T-helper 2 cell treated with Interferon-gamma antibody and Interleukin-4, amounts not matched to agents 5 μg/mL and 100 μg/mL, for 36 hours (primary cell): ENCODE measurements around the gene ETNK2.
A peak's percentile ranks its signal among the peaks of the same experiment; 100 is the strongest.

Source experiments
- DNase-seq: peaks from one replicate; pipeline ENCODE4 v3.0.0; 2021; ENCODE audit warnings: low spot score
- H3K27ac Mint-ChIP-seq: one replicate; pipeline ENCODE4 v1.8.0; 2021; ENCODE audit warnings: mild to moderate bottlenecking, mixed read lengths
- H3K27me3 Mint-ChIP-seq: one replicate; pipeline ENCODE4 v1.8.0; 2021; ENCODE audit warnings: low read depth, mixed read lengths
- H3K36me3 Mint-ChIP-seq: one replicate; pipeline ENCODE4 v1.8.0; 2021; ENCODE audit warnings: low read depth, mixed read lengths
- H3K4me1 Mint-ChIP-seq: one replicate; pipeline ENCODE4 v1.8.0; 2021; ENCODE audit warnings: low read depth, mixed read lengths
- H3K4me3 Mint-ChIP-seq: one replicate; pipeline ENCODE4 v1.8.0; 2022; ENCODE audit warnings: mild to moderate bottlenecking, moderate library complexity, mixed read lengths
- H3K9me3 Mint-ChIP-seq: one replicate; pipeline ENCODE4 v1.8.0; 2021; ENCODE audit warnings: mixed read lengths

ETNK2 gene

GRCh38 chr1:204130178-204130577, 21.7 kb downstream of the ETNK2 start:
- Mint-ChIP-seq H3K27ac (no peak overlapping the region), H3K36me3 (no peaks in the 10 kb centered on the region), H3K4me3 (no peak overlapping the region), H3K27me3 (no peaks in the 10 kb centered on the region), H3K9me3 (no peaks in the 10 kb centered on the region), H3K4me1 (peaks cover 7% of the 10 kb centered on the region)
- no peak for DNase-seq

GRCh38 chr1:204128964-204129896, 22.6 kb downstream of the ETNK2 start:
- Mint-ChIP-seq H3K36me3 (no peaks in the 10 kb centered on the region), H3K4me1 (peaks cover 7% of the 10 kb centered on the region), H3K27ac (no peak overlapping the region), H3K27me3 (no peaks in the 10 kb centered on the region), H3K4me3 (peak overlapping the region; percentile 45), H3K9me3 (no peaks in the 10 kb centered on the region)
- peak; percentile 48 for DNase-seq

GRCh38 chr1:204128464-204128963, 23.3 kb downstream of the ETNK2 start:
- Mint-ChIP-seq H3K4me3 (peak overlapping the region; percentile 38), H3K27ac (no peak overlapping the region), H3K4me1 (peaks cover 7% of the 10 kb centered on the region), H3K27me3 (no peaks in the 10 kb centered on the region), H3K9me3 (no peaks in the 10 kb centered on the region), H3K36me3 (no peaks in the 10 kb centered on the region)
- DNase-seq: no peak

DNA sequence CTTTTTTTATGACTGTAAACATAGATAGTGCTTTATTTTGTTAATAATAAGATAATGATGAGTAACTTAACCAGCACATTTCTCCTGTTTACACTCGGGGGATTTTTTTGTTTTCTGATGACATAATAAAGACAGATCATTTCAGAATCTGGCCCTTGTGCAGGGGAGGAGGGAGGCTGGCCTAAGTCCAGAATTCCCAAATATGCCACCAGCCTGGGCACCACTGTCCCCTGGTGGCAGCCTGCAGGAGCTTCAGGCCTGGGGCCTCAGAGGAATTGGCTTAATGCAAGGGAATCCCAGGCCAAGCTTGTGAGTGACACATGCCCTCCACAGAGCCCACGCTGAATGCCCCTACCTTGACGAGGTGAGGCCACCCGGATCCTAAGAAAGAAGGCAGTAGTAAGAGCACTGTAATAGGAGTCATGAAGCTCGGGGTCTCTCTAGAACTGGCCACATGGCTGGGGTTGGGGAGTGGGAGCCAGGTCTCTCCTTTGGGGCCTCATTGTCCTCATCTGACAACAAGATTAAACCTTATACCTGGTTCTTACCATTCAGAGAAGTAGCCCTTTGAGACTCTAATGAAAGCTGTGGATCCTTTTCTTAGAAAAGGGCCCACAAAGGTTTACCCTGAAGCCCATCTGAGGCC, 24.1 kb downstream of the ETNK2 start:
- DNase-seq: no peak
- no peak overlapping the region for H3K4me3 Mint-ChIP-seq
- H3K36me3 Mint-ChIP-seq: no peaks in the 10 kb centered on the region
- no peaks in the 10 kb centered on the region for H3K9me3 Mint-ChIP-seq
- H3K27ac Mint-ChIP-seq: no peak overlapping the region
- H3K4me1 Mint-ChIP-seq: peaks cover 7% of the 10 kb centered on the region
- H3K27me3 Mint-ChIP-seq: no peaks in the 10 kb centered on the region

- no peak overlapping the region for H3K4me3 Mint-ChIP-seq
- H3K9me3 Mint-ChIP-seq: no peaks in the 10 kb centered on the region
- H3K27ac Mint-ChIP-seq: no peak overlapping the region
- DNase-seq: no peak
- no peaks in the 10 kb centered on the region for H3K27me3 Mint-ChIP-seq
- H3K4me1 Mint-ChIP-seq: peaks cover 7% of the 10 kb centered on the region
- H3K36me3 Mint-ChIP-seq: no peaks in the 10 kb centered on the region
Measured at GRCh38 chr1:204126956-204127355, 24.9 kb downstream of the ETNK2 start.

DNA sequence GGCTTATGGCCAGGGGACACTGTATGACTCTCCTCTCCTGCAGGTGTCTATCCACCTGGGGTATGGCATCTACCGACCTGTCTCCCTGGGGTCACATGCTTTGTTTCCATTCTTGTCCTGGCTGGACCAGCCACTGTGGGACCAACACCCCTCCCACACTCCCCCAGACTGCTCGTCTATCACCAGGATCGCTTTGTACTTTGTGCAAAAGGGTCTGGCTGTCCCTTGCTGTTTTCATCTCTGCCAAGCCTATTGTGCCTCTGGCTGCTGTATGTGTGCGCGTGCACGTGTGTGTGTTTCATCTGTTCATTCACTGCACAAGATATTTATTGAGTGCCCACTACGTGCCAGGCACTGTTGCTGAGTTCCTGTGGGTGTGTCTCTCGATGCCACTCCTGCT, 25.5 kb downstream of the ETNK2 start:
- DNase-seq: no peak
- H3K36me3 Mint-ChIP-seq: no peaks in the 10 kb centered on the region
- peaks cover 7% of the 10 kb centered on the region for H3K4me1 Mint-ChIP-seq
- H3K27me3 Mint-ChIP-seq: no peaks in the 10 kb centered on the region
- no peaks in the 10 kb centered on the region for H3K9me3 Mint-ChIP-seq
- no peak overlapping the region for H3K27ac Mint-ChIP-seq
- no peak overlapping the region for H3K4me3 Mint-ChIP-seq

DNA sequence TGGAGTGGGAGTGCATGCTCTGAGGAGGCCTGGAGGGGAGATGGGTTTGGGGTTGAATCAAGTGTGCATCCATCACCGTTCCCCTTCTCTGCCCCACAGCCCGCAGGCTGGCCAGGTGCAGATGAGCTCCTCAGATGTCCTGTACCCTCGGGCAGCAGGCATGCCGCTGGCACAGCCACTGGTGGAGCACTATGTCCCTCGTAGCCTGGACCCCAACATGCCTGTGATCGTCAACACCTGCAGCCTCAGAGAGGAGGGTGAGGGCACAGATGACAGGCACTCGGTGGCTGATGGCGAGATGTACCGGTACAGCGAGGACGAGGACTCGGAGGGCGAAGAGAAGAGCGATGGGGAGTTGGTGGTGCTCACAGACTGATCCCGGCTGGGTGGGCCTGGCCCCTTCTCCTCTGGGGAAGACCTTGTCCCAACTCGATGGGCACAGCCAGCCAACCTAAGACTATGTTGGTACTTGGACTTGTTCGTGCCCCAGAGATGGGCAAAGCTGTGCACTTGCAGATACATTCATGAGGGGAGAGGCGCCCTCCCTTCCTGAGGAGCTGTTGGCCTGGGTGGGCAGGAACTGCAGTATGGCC, 26.0 kb downstream of the ETNK2 start:
- H3K27ac Mint-ChIP-seq: no peak overlapping the region
- peaks cover 7% of the 10 kb centered on the region for H3K4me1 Mint-ChIP-seq
- H3K27me3 Mint-ChIP-seq: no peaks in the 10 kb centered on the region
- no peak for DNase-seq
- no peaks in the 10 kb centered on the region for H3K36me3 Mint-ChIP-seq
- no peaks in the 10 kb centered on the region for H3K9me3 Mint-ChIP-seq
- no peak overlapping the region for H3K4me3 Mint-ChIP-seq

DNA sequence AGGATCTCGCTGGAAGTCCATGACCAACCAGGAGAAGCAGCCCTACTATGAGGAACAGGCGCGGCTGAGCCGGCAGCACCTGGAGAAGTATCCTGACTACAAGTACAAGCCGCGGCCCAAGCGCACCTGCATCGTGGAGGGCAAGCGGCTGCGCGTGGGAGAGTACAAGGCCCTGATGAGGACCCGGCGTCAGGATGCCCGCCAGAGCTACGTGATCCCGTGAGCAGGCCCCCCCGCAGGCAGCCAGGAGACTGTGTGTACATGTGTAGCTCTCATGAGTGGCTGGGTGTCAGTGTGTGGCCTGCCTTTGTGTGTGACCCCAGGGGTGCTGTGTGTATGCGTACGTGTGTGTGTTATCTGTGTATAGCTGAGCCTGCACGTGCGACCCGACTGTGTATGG, 27.2 kb downstream of the ETNK2 start:
- H3K9me3 Mint-ChIP-seq: no peaks in the 10 kb centered on the region
- H3K36me3 Mint-ChIP-seq: no peaks in the 10 kb centered on the region
- DNase-seq: no peak
- H3K4me3 Mint-ChIP-seq: no peak overlapping the region
- peaks cover 7% of the 10 kb centered on the region for H3K4me1 Mint-ChIP-seq
- no peaks in the 10 kb centered on the region for H3K27me3 Mint-ChIP-seq
- no peak overlapping the region for H3K27ac Mint-ChIP-seq

GRCh38 chr1:204123376-204123775, 28.5 kb downstream of the ETNK2 start:
- no peaks in the 10 kb centered on the region for H3K36me3 Mint-ChIP-seq
- H3K4me1 Mint-ChIP-seq: no peaks in the 10 kb centered on the region
- no peak overlapping the region for H3K4me3 Mint-ChIP-seq
- H3K27me3 Mint-ChIP-seq: no peaks in the 10 kb centered on the region
- DNase-seq: no peak
- H3K27ac Mint-ChIP-seq: no peak overlapping the region
- H3K9me3 Mint-ChIP-seq: no peaks in the 10 kb centered on the region

DNA sequence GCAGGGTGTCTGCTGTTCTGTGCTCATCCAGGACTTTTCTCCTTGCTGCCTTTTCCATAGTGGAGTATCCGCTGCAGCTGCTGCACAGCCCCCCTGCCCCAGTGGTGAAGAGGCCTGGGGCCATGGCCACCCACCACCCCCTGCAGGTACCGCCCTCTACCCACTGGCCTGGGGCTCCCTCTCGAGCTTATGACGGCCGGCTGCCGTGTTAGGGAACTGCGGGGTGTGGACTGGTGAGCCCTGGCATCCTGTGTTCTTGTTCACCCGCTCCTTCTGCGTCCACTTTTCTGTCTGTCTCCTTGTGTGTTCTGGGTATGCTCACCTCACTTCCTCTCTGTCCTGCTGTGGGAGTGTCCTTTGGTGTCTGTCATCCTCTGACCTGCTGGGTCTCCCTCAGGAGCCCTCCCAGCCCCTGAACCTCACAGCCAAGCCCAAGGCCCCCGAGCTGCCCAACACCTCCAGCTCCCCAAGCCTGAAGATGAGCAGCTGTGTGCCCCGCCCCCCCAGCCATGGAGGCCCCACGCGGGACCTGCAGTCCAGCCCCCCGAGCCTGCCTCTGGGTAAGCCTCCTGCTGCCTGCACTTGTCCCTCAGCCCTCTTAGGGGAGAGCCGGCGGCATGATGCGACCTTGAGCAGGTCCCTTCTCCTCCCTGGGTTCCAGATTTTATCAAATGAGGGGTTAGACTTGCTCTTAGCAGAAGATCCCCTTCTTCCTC, 29.8 kb downstream of the ETNK2 start:
- Mint-ChIP-seq H3K9me3 (no peaks in the 10 kb centered on the region), H3K36me3 (no peaks in the 10 kb centered on the region), H3K27me3 (no peaks in the 10 kb centered on the region), H3K4me3 (no peak overlapping the region), H3K27ac (no peak overlapping the region), H3K4me1 (no peaks in the 10 kb centered on the region)
- DNase-seq: no peak

- no peaks in the 10 kb centered on the region for H3K9me3 Mint-ChIP-seq
- H3K36me3 Mint-ChIP-seq: no peaks in the 10 kb centered on the region
- H3K4me3 Mint-ChIP-seq: no peak overlapping the region
- no peaks in the 10 kb centered on the region for H3K4me1 Mint-ChIP-seq
- no peak overlapping the region for H3K27ac Mint-ChIP-seq
- no peaks in the 10 kb centered on the region for H3K27me3 Mint-ChIP-seq
- DNase-seq: no peak
Measured at GRCh38 chr1:204116539-204116938, 35.3 kb downstream of the ETNK2 start.

DNA sequence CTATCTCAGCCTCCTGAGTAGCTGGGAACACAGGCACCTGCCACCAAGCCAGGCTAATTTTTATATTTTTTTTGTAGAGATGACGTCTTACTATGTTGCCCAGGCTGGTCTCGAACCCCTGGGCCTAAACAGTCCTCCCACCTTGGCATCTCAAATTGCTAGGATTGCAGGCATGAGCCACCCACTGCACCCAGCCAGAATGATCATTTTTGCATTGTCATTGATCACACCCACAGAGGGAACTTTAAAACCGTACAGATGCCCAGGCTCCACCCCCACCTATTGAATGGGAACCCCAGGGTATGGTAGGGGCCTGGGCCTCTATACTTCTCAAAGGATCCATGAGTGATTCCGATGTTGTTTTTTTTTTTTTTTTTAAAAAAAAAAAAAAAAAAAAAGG, 36.7 kb downstream of the ETNK2 start:
- Mint-ChIP-seq H3K9me3 (no peaks in the 10 kb centered on the region), H3K27ac (no peak overlapping the region), H3K36me3 (no peaks in the 10 kb centered on the region), H3K4me3 (no peak overlapping the region), H3K27me3 (no peaks in the 10 kb centered on the region), H3K4me1 (no peaks in the 10 kb centered on the region)
- DNase-seq: no peak

- H3K9me3 Mint-ChIP-seq: no peaks in the 10 kb centered on the region
- H3K4me3 Mint-ChIP-seq: no peak overlapping the region
- H3K4me1 Mint-ChIP-seq: no peaks in the 10 kb centered on the region
- H3K27ac Mint-ChIP-seq: no peak overlapping the region
- no peaks in the 10 kb centered on the region for H3K36me3 Mint-ChIP-seq
- no peak for DNase-seq
- no peaks in the 10 kb centered on the region for H3K27me3 Mint-ChIP-seq
Measured at GRCh38 chr1:204114606-204115005, 37.2 kb downstream of the ETNK2 start.

GRCh38 chr1:204113896-204114295, 37.9 kb downstream of the ETNK2 start:
- Mint-ChIP-seq H3K4me3 (no peak overlapping the region), H3K36me3 (no peaks in the 10 kb centered on the region), H3K27ac (no peak overlapping the region), H3K27me3 (peaks cover 2% of the 10 kb centered on the region), H3K4me1 (no peaks in the 10 kb centered on the region), H3K9me3 (no peaks in the 10 kb centered on the region)
- no peak for DNase-seq
